Liver (tissue), 9 donors: ENCODE results near the gene CHCHD2. TPM values are rescaled to one million over a fixed set of nuclear protein-coding genes. Genes with fewer than 3 reads are reported as not detected.
"Not testable (repeated sequence)": the region's sequence is repeated elsewhere in the genome, so short reads cannot be mapped to it uniquely, and the experiment has no call there.

ENCODE experiments used
- DNase-seq: peaks from one replicate; pipeline ENCODE4 v3.0.0-alpha.2; 2017; ENCODE audit warnings: low spot score
- H3K27ac ChIP-seq, 2 donors: one replicate each; pipeline ENCODE4 v1.7.0; 2013; ENCODE audit warnings: inconsistent platforms in 2 of 2, low read length in 2 of 2, control low read depth in 1 of 2, low read depth in 1 of 2, mild to moderate bottlenecking in 1 of 2
- H3K27me3 ChIP-seq, 4 donors: one replicate each; pipeline versions ENCODE4 v1.6.1 to v1.7.0; 2013; ENCODE audit warnings: low read length in 3 of 4, inconsistent platforms in 1 of 4, mild to moderate bottlenecking in 1 of 4, moderate library complexity in 1 of 4; ENCODE audit not compliant: control insufficient read depth in 4 of 4, insufficient read depth in 4 of 4
- H3K36me3 ChIP-seq, 4 donors: one replicate each; pipeline versions ENCODE4 v1.6.1 to v1.7.0; 2013; ENCODE audit warnings: low read length in 3 of 4, mild to moderate bottlenecking in 3 of 4, low read depth in 1 of 4, moderate library complexity in 1 of 4; ENCODE audit not compliant: control insufficient read depth in 4 of 4, insufficient read depth in 3 of 4
- H3K4me1 ChIP-seq, 4 donors: one replicate each; pipeline versions ENCODE4 v1.6.1 to v1.7.0; 2013; ENCODE audit warnings: low read length in 3 of 4, mild to moderate bottlenecking in 3 of 4, moderate library complexity in 1 of 4; ENCODE audit not compliant: control insufficient read depth in 4 of 4, insufficient read depth in 4 of 4
- H3K4me3 ChIP-seq, 3 donors: one replicate each; pipeline versions ENCODE4 v1.6.1 to v1.7.0; 2013; ENCODE audit warnings: low read length in 3 of 3, control low read depth in 1 of 3, low read depth in 1 of 3, mild to moderate bottlenecking in 1 of 3
- H3K9ac ChIP-seq, 2 donors: one replicate each; pipeline ENCODE4 v1.7.0; 2013; ENCODE audit warnings: low read length in 2 of 2, mild to moderate bottlenecking in 2 of 2, moderate library complexity in 2 of 2, control low read depth in 1 of 2, low read depth in 1 of 2
- H3K9me3 ChIP-seq, 4 donors: one replicate each; pipeline versions ENCODE4 v1.6.1 to v1.7.0; 2013; ENCODE audit warnings: low read length in 3 of 4; ENCODE audit not compliant: control insufficient read depth in 4 of 4
- FOXA1 ChIP-seq: IDR thresholded peaks from 2 replicates; pipeline ENCODE4 v1.6.1; 2016; ENCODE audit warnings: antibody characterized with exemption
- FOXA2 ChIP-seq: IDR thresholded peaks from 2 replicates; pipeline ENCODE4 v1.6.1; 2016; ENCODE audit warnings: antibody characterized with exemption
- GABPA ChIP-seq, 2 donors: IDR thresholded peaks in 1 of 2; conservative IDR thresholded peaks in 1 of 2; 2 replicates each; pipeline ENCODE4 v1.6.1; 2016; ENCODE audit warnings: antibody characterized with exemption in 2 of 2, mild to moderate bottlenecking in 1 of 2, moderate library complexity in 1 of 2
- HNF4G ChIP-seq: IDR thresholded peaks from 2 replicates; pipeline ENCODE4 v1.6.1; 2016; ENCODE audit warnings: antibody characterized with exemption
- JUND ChIP-seq, 2 donors: IDR thresholded peaks; 2 replicates each; pipeline ENCODE4 v1.6.1; 2016; ENCODE audit warnings: antibody characterized with exemption in 2 of 2
- NR2F2 ChIP-seq: IDR thresholded peaks from 2 replicates; pipeline ENCODE4 v1.6.1; 2016; ENCODE audit warnings: antibody characterized with exemption
- REST ChIP-seq: IDR thresholded peaks from 2 replicates; pipeline ENCODE4 v1.6.1; 2016; ENCODE audit warnings: antibody characterized with exemption, mild to moderate bottlenecking
- RXRA ChIP-seq, 2 donors: IDR thresholded peaks; 2 replicates each; pipeline ENCODE4 v1.6.1; 2017 to 2018; ENCODE audit warnings: antibody characterized with exemption in 2 of 2, mild to moderate bottlenecking in 1 of 2
- SP1 ChIP-seq: IDR thresholded peaks from 2 replicates; pipeline ENCODE4 v1.6.1; 2018; ENCODE audit warnings: antibody characterized with exemption, mild to moderate bottlenecking
- WGBS: extraction: QIAGEN DNeasy Blood & Tissue Kit; methylation state at CpG from one replicate; pipeline ENCODE4 v1.1.7; 2013; 5-methylcytosine and 5-hydroxymethylcytosine counted together
- polyA plus RNA-seq, 2 donors: library from polyadenylated mRNA; stranded (reverse) in 1 of 2; unstranded in 1 of 2; fragments of 200-250 nt in 1 of 2; fragments of >200 nt in 1 of 2; fragmentation: Nextera tagmentation in 1 of 2; extraction: Ambion mirVana in 1 of 2; gene quantifications; one replicate each; pipeline versions ENCODE4 v1.2.1 to v1.2.3, GENCODE V29; 2013 to 2015
- total RNA-seq, 2 donors: library from RNA; depleted of rRNA; stranded (reverse); fragments of >200 nt; gene quantifications; one replicate each; pipeline ENCODE4 v1.2.3, GENCODE V29; 2014
- TF ChIP-seq, protein P1 (sequence below): IDR thresholded peaks from 2 replicates; pipeline ENCODE4 v1.6.1; 2016; ENCODE audit warnings: antibody characterized with exemption
- donor health status: healthy.
- donor health status: healthy.
- donor health status: healthy.
- donor health status: healthy.
- donor health status: healthy.

CHCHD2 gene
- total and polyA plus RNA-seq, 4 donors, result 169 to 356 (median 252) TPM

- TF ChIP-seq RXRA (IDR thresholded peaks at IDR 0.05) (no peak), GABPA (IDR thresholded peaks at IDR 0.05 in 1 of 2, conservative IDR thresholded peaks at IDR 0.05 in 1 of 2) (no peak), SP1 (no peak), JUND (IDR thresholded peaks at IDR 0.05) (no peak), FOXA1 (no peak)
These were observed 1.6 kb upstream of the CHCHD2 start (continued) for GRCh38 chr7:56107954-56108258.

DNA sequence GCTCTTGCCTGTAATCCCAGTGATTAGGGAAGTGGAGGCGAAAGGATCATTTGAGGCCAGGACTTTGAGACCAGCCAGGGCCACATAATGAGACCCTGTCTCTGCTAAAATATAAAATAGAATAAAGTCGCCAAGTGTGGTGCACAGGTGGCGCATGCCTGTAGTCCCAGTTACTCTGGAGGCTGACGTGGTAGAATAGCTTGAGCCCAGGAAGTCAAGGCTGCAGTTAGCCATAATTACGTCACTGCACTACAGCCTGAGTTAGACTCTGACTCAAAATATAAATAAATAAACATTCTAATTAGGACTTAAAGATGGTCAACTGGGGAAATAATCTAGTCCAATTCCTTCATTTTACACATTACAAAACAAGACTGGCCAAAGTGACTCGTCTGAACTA is 768 bp downstream of the CHCHD2 start:
- 24% methylated on average over 6 of the region's 6 CpGs for WGBS
- peaks cover 1 to 7% (median 5%) of the 10 kb centered on the region in 4 donors for H3K4me1 ChIP-seq
- peak overlapping the region; percentile 93 to 99 for H3K27ac ChIP-seq
- no peak for DNase-seq
- TF ChIP-seq NR2F2 (no peak), HNF4G (no peak), SP1 (no peak), JUND (IDR thresholded peaks at IDR 0.05) (peak in 1 of 2 donors; percentile 31), FOXA2 (no peak), RXRA (IDR thresholded peaks at IDR 0.05) (no peak), FOXA1 (no peak)
- TF ChIP-seq, protein P1, sequence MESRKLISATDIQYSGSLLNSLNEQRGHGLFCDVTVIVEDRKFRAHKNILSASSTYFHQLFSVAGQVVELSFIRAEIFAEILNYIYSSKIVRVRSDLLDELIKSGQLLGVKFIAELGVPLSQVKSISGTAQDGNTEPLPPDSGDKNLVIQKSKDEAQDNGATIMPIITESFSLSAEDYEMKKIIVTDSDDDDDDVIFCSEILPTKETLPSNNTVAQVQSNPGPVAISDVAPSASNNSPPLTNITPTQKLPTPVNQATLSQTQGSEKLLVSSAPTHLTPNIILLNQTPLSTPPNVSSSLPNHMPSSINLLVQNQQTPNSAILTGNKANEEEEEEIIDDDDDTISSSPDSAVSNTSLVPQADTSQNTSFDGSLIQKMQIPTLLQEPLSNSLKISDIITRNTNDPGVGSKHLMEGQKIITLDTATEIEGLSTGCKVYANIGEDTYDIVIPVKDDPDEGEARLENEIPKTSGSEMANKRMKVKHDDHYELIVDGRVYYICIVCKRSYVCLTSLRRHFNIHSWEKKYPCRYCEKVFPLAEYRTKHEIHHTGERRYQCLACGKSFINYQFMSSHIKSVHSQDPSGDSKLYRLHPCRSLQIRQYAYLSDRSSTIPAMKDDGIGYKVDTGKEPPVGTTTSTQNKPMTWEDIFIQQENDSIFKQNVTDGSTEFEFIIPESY, result no peak
- H3K4me3 ChIP-seq, result peak overlapping the region; percentile 82 to 98 (median 86)
- no peaks in the 10 kb centered on the region for H3K9me3 ChIP-seq
- H3K9ac ChIP-seq, result peak overlapping the region; percentile 90 to 100
- H3K36me3 ChIP-seq, result peaks cover 11 to 33% (median 28%) of the 10 kb centered on the region in 4 donors
- no peaks in the 10 kb centered on the region for H3K27me3 ChIP-seq

GRCh38 chr7:56104138-56104537 is 2.1 kb downstream of the CHCHD2 start:
- WGBS, result 93% methylated on average over 9 of the region's 9 CpGs
- H3K4me3 ChIP-seq, H3K27me3 ChIP-seq, H3K27ac ChIP-seq, DNase-seq, H3K9ac ChIP-seq, H3K9me3 ChIP-seq, H3K4me1 ChIP-seq: not testable (repeated sequence)
- peaks cover 13 to 45% (median 38%) of the 10 kb centered on the region in 4 donors for H3K36me3 ChIP-seq

GRCh38 chr7:56099653-56100052 is 6.6 kb downstream of the CHCHD2 start:
- Histone ChIP-seq H3K9ac (no peak overlapping the region), H3K9me3 (no peaks in the 10 kb centered on the region), H3K4me3 (no peak overlapping the region), H3K4me1 (peaks cover 0 to 1% (median 0%) of the 10 kb centered on the region in 4 donors), H3K36me3 (peaks cover 13 to 45% (median 38%) of the 10 kb centered on the region in 4 donors), H3K27me3 (no peaks in the 10 kb centered on the region), H3K27ac (no peak overlapping the region)
- TF ChIP-seq FOXA1, result no peak
- TF ChIP-seq REST, result no peak
- 96% methylated on average over 3 of the region's 3 CpGs for WGBS
- DNase-seq, result no peak
